Astrocyte of the hippocampus (primary cell): ENCODE results near the gene OPA1.
A peak's percentile ranks its signal among the peaks of the same experiment; 100 is the strongest.
"Not testable (repeated sequence)": the region's sequence is repeated elsewhere in the genome, so short reads cannot be mapped to it uniquely, and the experiment has no call there.

Experiments
- DNase-seq: peaks from one replicate; pipeline ENCODE4 v3.0.0; 2011; ENCODE audit warnings: low read depth, low spot score

The OPA1 gene

GRCh38 chr3:193589129-193589528 is 3.9 kb upstream of the OPA1 start:
- DNase-seq, result no peak

- no peak for DNase-seq
Observed at GRCh38 chr3:193589616-193590015, 3.4 kb upstream of the OPA1 start.

- peak; percentile 82 for DNase-seq
Observed at GRCh38 chr3:193590088-193590856, 2.7 kb upstream of the OPA1 start.

GRCh38 chr3:193593668-193594030 is 641 bp downstream of the OPA1 start:
- peak; percentile 46 for DNase-seq

GRCh38 chr3:193594946-193595689 is 2.1 kb downstream of the OPA1 start:
- peak; percentile 62 for DNase-seq

- DNase-seq, result peak; percentile 12
Observed at GRCh38 chr3:193595939-193596487, 3.0 kb downstream of the OPA1 start.

- DNase-seq, result no peak
Observed at GRCh38 chr3:193598202-193598601, 5.2 kb downstream of the OPA1 start.

GRCh38 chr3:193599393-193599792 is 6.4 kb downstream of the OPA1 start:
- no peak for DNase-seq

- peak; percentile 67 for DNase-seq
Observed at GRCh38 chr3:193605876-193606275, 12.9 kb downstream of the OPA1 start.

- not testable (repeated sequence) for DNase-seq
Observed at GRCh38 chr3:193606892-193607291, 13.9 kb downstream of the OPA1 start.

GRCh38 chr3:193610516-193610915 is 17.5 kb downstream of the OPA1 start:
- DNase-seq, result not testable (repeated sequence)

- DNase-seq, result no peak
Observed at GRCh38 chr3:193614430-193614829, 21.4 kb downstream of the OPA1 start.

GRCh38 chr3:193617628-193618027 is 24.6 kb downstream of the OPA1 start:
- DNase-seq, result no peak

GRCh38 chr3:193620057-193620456 is 27.0 kb downstream of the OPA1 start:
- no peak for DNase-seq

GRCh38 chr3:193620650-193621049 is 27.6 kb downstream of the OPA1 start:
- DNase-seq, result peak; percentile 46

- no peak for DNase-seq
Observed at GRCh38 chr3:193621127-193621526, 28.1 kb downstream of the OPA1 start.

GRCh38 chr3:193630005-193630404 is 37.0 kb downstream of the OPA1 start:
- DNase-seq, result no peak

- DNase-seq, result no peak
Observed at GRCh38 chr3:193637831-193638230, 44.8 kb downstream of the OPA1 start.

- no peak for DNase-seq
Observed at GRCh38 chr3:193638833-193639232, 45.8 kb downstream of the OPA1 start.

GRCh38 chr3:193640165-193640715 is 47.2 kb downstream of the OPA1 start:
- no peak for DNase-seq

GRCh38 chr3:193640728-193641439 is 47.9 kb downstream of the OPA1 start:
- no peak for DNase-seq

- DNase-seq, result no peak
Observed at GRCh38 chr3:193641440-193641775, 48.4 kb downstream of the OPA1 start.
